Endometrium (tissue), 2 donors: ENCODE measurements around the gene OBI1.
"Not testable (repeated sequence)": the region's sequence is repeated elsewhere in the genome, so short reads cannot be mapped to it uniquely, and the experiment has no call there.

Source experiments
- FAIRE-seq: peaks from 2 replicates; lab custom pipeline; 2012; peaks lifted over from hg19 to GRCh38; lab: Jason Lieb, UNC
- donor health status: control.
- donor health status: control.

Gene OBI1

GRCh38 chr13:78649997-78650716 is 8.8 kb downstream of the OBI1 start:
- FAIRE-seq, result no peak

- not testable (repeated sequence) for FAIRE-seq
Observed at GRCh38 chr13:78647109-78647678, 11.8 kb downstream of the OBI1 start.

GRCh38 chr13:78638216-78638615 is 20.7 kb downstream of the OBI1 start:
- FAIRE-seq, result no peak

- no peak for FAIRE-seq
Observed at GRCh38 chr13:78636495-78636894, 22.5 kb downstream of the OBI1 start.

GRCh38 chr13:78632996-78633395 is 26.0 kb downstream of the OBI1 start:
- FAIRE-seq, result no peak

GRCh38 chr13:78631077-78631476 is 27.9 kb downstream of the OBI1 start:
- FAIRE-seq, result no peak

GRCh38 chr13:78630511-78630910 is 28.4 kb downstream of the OBI1 start:
- FAIRE-seq, result no peak

GRCh38 chr13:78625384-78625783 is 33.6 kb downstream of the OBI1 start:
- no peak for FAIRE-seq

- FAIRE-seq, result no peak
Observed at GRCh38 chr13:78623132-78623531, 35.8 kb downstream of the OBI1 start.

GRCh38 chr13:78620936-78621470 is 38.0 kb downstream of the OBI1 start:
- no peak for FAIRE-seq

- FAIRE-seq, result no peak
Observed at GRCh38 chr13:78618411-78618810, 40.5 kb downstream of the OBI1 start.

- no peak for FAIRE-seq
Observed at GRCh38 chr13:78611040-78611439, 47.9 kb downstream of the OBI1 start.

GRCh38 chr13:78610381-78610883 is 48.5 kb downstream of the OBI1 start:
- no peak for FAIRE-seq

GRCh38 chr13:78609464-78610205 is 49.3 kb downstream of the OBI1 start:
- FAIRE-seq, result no peak

- no peak for FAIRE-seq
Observed at GRCh38 chr13:78608688-78609463, 50.1 kb downstream of the OBI1 start.

GRCh38 chr13:78608252-78608687 is 50.7 kb downstream of the OBI1 start:
- no peak for FAIRE-seq

- FAIRE-seq, result no peak
Observed at GRCh38 chr13:78607409-78608251, 51.3 kb downstream of the OBI1 start.

GRCh38 chr13:78606471-78607408 is 52.2 kb downstream of the OBI1 start:
- no peak for FAIRE-seq

- FAIRE-seq, result no peak
Observed at GRCh38 chr13:78604782-78605611, 54.0 kb downstream of the OBI1 start.
